Measurements from ENCODE around the gene BARHL1.
"Not testable (repeated sequence)": the region's sequence is repeated elsewhere in the genome, so short reads cannot be mapped to it uniquely, and the experiment has no call there.

BARHL1 gene

DNA sequence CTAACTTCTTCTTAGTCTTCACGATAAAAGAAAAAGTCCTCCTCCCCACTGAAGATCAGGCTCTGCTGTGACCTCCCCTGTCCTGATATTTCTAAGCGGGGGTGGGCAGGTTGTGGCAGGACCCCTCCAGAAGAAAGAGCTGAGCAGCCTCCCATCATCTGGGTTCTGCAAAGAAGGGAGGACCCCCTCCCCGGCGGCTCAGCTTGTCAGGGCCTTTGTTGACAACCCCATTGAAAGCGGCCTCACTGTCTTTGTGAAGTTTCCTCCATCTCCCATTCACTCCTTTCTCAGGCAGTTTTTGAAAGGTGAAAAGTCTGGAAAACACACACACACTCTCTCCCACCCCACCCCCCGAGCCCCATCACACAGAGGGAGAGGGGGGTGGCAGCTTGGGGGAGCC lies 26.2 kb upstream of the BARHL1 start:
- DNase-seq (ENCODE audit: low read depth in 2 of 2), result no peak

DNA sequence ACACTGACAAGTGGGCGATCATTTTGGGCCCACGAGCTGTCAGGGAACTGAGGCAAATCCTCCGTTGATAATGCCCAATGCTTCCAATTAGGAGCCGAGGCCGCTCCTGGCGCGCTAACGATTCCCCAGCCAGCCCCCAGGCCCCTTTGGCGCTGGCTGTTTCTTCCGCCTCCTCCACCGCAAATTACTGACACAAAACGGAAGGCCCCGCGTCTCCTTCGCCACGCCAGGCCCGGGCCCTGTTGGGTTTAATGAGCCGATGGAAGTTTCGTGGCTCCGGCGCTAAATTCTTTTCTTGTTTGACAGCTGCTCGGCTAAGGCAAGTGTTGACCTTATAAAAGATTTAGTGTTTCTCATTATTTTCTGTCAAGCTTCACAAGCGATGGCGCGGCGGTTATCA lies 25.7 kb upstream of the BARHL1 start:
- DNase-seq (ENCODE audit: low read depth in 2 of 2), result no peak

DNA sequence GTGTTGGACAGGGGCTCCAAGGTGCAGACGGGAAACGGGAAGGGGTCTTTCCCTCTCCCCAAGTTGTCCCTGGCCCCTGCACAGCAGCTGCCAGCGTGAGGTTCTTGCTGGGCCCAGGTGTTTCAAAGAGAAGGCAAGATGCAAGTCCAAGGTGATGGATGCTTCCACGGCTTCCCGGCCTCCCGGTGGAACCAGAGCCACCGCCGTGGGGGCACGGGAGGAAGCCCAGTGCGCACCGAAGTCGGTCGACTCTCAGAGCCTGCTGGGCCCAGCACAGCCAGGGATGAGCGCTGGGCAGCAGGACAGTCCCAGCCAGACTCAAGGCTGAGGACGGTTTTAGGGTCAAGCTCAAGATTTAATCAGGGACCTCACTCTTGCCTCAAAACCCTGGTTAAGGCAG lies 25.2 kb upstream of the BARHL1 start:
- no peak for DNase-seq (ENCODE audit: low read depth in 2 of 2)

DNA sequence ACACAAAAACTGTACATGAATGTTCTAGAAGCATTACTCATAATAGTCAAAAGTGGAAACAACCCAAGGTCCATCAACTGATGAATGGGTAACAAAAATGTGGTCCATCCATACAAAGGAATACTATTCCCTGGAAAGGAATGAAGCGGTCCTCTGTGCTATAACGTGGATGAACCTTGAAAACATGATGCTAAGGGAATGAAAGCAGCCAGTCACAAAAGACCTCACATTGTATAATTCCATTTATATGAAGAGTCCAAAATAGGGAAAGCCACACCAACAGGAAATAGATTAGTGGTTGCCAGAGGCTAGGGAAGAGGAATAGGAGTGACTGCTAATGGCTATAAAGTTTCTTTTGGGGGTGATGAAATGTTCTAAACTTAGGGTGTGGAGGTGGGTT lies 22.7 kb upstream of the BARHL1 start:
- no peak for DNase-seq (ENCODE audit: low read depth in 2 of 2)

DNA sequence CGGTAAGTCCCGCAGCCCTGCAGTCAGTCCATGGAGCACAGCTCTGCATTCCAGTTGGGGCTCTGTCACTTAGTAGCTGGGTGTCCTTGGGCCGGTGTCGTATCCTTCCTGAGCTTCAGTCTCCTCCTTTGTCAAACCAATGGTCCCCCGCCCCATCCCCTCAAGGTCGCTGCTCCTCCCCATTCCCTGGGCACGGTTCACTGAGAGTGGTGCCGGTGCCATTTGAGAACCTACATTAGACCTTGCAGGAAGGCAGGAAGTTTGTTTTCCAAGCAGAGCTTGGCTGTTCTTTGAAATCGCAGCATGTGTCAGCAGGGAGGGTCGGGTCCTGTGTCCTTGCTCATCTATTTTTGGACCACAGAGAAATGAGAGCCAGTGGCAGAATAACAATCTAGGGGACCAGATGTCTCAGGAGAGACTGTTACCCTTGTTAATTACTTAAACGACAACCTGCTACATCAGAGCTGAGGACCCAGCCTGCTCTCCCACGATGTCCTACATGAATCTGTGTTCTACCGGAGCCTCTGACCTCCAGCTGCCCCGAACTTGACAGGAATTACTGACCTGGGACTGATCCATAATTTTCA lies 21.7 kb upstream of the BARHL1 start:
- DNase-seq (ENCODE audit: low read depth in 2 of 2), result no peak

DNA sequence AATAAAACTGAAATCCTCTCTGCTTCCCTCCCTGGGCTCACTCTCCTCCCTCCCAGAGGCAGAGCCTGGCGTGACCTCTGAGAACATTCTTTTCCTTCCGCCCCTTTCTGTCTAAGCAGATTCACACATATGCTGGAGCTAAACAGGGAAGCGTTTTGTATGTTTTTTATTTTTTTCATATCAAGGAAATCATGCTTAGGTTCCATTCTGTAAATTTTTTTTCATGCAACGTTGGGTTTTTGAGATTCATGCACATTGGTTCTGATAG lies 20.2 kb upstream of the BARHL1 start:
- DNase-seq (ENCODE audit: low read depth in 2 of 2), result no peak

DNA sequence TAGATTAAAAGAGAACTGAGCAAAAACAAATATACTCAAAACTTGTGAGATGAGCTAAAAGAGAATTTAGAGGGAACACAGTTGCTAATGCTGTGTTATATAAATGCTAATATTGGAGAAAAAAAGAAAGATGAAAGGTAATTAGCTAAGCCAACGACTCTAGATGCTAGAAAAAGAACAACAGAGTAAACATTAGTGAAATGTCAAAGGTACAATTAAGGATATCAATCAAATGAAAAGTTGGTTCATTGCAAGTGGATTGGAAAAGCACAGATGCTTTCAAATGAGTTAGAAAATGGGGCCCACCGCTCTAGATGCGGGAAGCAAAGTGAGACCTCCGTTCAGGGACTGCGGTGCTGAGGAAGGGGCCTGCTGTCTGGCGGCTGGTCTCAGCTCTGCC lies 17.9 kb upstream of the BARHL1 start:
- no peak for DNase-seq (ENCODE audit: low read depth in 2 of 2)

DNA sequence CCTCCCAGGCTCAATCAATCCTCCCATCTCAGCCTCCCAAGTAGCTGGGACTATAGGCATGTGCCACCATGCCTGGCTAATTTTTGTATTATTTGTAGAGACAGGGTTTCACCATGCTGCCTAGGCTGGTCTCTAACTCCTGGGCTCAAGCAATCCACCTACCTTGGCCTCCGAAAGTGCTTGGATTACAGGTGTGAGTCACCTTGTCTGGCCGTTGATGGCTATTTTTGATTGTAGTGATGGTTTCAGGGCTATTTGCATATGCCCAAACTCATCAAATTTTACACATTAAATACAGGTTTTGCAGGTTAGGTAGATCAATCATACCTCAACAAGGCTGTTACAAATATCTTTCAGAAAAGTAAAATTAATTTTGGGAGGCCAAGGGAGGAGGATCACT lies 13.6 kb upstream of the BARHL1 start:
- DNase-seq (ENCODE audit: low read depth in 2 of 2), result not testable (repeated sequence)

DNA sequence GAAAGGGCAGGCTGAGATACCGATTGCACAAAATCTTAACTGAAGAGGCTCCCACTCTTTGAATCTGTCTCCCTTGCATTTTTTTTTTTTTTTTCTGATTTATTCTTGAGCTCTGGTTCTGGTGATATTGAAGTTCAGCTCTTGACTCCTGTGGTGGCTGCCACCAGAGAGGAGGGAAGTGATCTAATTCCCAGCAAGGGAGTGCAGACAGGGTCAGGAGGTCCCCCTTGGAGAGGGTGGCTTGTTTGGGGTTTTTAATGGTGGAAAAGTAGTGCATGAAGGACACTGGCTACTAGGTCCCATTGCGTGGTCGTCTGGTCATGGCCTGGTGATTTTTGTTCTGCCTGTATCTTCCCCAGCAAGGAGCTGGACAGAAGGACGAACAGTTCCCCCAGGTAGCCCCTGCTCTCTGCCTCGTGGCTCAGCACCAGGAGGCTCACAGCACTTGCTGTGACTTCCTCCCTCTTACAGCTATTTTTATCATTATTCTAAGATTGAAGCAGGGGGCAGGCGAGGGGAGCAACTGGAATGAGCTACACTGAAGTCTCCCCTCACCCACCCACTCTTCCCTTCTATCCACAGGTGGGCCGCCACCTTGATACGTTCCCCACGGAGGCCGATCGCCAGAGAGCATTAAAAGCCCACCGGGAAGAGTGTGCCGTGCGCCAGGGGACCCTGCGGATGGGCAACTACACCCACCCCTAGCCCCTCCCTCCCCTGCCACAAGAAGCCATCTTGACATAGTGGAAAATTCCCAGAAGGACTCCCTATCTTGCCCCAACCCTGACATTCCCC lies 10.4 kb upstream of the BARHL1 start:
- no peak for DNase-seq (ENCODE audit: low read depth in 2 of 2)

DNA sequence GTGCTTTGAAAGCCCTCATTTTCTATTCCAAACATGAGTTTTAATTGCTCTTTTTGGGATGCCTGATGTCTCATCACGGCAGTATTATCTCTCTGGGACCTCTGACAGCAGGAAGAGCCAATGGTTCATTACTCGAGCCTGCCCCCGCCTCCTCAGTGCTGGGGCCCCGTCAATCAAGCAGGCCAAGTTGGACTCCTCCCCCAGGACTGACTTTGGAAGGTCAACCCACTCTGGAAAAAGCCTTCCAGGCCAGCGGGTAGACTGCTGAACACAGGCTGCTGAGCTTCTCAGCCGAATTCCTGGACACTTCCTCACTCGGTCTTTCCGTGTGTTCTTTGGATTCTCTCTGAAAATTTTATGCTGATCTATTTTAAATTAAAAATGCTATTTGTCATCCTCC lies 9.5 kb upstream of the BARHL1 start:
- no peak for DNase-seq (ENCODE audit: low read depth in 2 of 2)

DNA sequence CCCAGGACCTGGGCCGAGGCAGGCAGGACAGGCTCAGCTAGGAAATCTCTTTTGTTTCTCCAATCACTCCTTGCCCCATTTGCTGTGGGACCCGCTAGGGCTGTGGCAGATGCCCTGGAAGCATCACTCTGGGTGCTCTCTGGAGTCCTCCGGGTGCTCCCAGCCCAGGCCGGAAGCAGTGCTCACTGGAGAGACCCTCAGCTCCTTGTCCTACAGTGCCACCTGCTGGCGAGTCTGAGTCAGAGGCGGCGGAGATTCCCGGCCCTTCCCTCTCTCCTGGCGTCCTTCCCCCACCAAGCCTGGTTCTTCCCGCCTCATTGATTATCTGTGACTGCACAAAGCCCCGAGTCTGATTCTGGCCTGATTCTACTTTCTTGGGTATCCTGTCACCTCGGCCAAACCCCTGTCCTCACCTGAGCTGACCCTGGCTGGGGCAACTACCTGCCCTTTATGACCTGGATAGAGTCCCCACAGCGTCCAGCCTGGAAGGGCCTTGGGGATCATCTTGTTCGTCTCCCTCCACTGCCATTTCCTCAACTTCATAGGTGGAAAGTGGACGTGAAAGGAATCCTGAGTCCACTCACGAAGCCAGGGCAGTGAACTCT lies 7.3 kb upstream of the BARHL1 start:
- DNase-seq (ENCODE audit: low read depth in 2 of 2), result no peak

DNA sequence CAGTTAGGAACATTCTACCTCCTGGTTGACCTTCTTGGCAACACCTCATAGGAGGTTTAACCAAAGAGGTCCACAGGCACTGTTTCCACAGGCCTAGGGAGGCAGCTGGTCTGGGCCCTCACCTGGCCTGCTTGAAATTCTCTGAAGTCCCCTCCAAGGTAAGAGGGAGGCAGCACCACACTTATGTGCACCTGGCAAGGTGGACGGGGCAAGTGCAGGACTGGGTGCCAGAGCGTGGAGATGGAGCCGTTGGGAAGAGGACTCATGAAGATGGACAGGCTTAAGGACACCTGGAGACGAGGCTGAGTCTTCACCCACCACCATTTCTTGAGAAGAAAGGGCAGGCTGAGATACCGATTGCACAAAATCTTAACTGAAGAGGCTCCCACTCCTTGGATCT lies 6.6 kb upstream of the BARHL1 start:
- DNase-seq (ENCODE audit: low read depth in 2 of 2), result no peak

DNA sequence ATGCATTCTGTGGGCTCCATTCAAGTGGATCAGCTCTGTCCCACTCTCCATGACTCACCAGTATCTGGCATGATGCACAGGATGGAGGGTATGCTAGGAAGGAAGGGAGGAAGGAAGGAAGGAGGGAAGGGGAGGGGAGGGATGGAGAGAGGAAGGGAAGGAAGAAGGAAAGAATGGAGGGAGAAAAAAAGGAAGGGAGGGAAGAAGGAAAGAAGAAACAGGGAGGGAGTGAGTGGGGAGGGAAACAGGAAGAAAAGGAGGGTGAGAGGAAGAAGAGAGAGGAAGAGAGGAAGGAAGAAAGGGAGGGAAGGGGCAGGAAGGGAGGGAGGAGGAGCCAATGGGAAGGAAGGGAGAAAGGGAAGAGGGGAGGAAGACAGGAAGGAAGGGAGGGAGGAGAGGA lies 5.3 kb upstream of the BARHL1 start:
- DNase-seq (ENCODE audit: low read depth in 2 of 2), result no peak

DNA sequence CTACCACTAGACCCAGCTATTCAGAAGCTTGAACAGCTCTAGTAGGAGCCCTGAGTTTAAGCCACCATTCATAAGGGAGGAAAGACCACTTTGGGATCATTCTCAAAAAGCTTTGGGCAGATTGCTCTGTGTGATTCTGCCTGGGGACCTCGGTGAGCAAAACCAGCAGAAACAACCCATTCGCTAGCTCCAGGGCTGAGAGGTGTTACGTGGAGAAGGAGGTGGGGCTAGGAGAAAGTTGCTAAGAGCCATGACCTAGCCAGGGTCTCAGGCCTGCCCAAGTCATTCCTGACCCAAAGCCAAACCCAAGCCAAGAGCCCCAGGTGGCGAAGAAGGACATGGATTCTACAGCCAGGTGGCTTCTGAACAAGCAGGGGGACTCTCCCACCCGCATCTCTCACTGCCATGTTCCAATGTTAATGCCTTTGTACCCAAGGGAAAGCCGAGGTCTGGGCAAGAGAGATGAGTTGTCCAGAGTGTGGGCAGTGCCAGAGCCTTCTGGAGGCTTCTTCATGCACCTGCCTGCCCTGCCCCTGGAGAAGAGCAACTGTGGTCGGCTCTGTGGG lies 4.0 kb upstream of the BARHL1 start:
- no peak for DNase-seq (ENCODE audit: low read depth in 2 of 2)

DNA sequence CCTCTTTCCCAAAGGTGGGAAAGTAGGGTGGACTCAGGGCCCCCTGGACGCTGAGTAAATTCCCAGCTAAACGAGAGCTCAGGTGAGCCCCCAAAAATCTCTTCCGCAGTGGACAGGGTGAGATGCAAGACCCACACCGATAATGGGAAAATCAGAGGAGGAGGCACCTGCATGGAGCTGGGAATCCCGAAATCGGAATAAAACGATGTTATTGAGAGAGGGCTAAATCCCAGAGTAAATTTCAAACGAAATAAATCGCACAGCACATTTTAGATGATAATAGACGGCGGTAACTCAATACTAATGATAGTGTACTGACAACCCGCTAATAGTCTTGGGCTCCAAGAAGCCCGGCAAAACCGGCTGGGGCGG lies 3.0 kb upstream of the BARHL1 start:
- DNase-seq (ENCODE audit: low read depth in 2 of 2), result no peak

DNA sequence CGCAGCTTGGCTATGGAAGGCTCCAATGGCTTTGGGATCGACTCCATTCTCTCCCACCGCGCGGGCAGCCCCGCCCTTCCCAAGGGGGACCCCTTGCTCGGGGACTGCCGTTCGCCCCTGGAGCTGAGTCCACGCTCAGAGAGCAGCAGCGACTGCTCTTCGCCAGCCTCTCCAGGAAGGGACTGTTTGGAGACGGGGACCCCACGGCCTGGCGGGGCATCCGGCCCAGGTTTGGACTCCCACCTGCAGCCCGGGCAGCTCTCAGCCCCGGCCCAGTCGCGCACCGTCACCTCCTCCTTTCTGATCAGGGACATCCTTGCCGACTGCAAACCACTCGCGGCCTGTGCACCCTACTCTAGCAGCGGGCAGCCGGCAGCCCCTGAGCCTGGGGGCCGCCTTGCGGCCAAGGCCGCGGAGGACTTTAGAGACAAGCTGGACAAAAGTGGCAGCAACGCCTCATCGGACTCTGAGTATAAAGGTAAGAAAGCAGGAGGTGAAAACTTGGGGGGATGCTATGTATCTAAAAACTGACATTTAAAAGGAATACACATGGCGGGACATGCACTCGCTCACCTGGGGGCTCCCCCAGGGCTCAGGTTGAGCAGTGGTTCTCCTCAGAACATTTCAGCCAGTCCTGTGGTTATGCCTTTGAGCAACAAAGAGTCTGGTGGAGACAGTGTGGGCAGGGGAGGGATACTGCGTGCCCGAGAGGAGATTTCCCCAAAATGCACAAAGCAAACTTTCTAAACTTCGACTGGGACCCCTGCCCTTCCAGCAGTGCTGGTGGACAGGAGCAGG lies 579 bp downstream of the BARHL1 start:
- no peak for DNase-seq (ENCODE audit: low read depth in 2 of 2)

DNA sequence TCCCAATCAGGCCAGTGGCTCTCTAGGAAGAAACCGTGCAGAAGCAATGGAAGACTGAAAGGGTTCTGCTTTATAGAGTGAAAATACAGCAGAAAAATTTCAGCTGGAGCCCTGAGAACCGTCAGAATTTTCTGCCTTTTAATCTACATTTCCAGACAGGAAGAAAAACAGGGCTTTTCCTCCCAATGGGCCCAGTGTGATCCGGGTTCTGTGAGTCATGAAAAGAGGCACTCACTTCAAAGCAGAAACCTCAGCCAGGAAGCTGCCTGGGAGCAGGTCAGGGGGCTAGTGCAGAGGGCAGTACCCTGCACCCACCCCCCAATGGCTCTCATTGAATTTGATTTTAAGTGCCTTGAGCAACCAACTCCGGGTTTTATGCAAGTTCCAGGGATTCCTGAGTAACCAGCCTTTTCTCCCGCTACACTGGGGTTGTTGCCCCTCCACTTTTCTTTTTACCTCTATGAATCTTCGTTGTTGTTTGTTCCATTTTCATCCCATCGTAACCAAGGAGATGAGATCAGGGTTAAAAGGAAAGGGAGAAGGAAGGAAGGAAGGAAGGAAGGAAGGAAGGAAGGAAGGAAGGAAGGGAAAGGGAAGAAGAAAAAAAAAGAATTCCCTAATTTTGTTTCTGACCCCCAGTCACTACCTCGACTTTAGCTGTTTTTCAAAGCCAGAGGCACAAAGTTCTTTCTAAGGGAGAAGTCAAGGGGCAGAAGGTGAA lies 1.3 kb downstream of the BARHL1 start:
- DNase-seq (ENCODE audit: low read depth in 2 of 2), result no peak

DNA sequence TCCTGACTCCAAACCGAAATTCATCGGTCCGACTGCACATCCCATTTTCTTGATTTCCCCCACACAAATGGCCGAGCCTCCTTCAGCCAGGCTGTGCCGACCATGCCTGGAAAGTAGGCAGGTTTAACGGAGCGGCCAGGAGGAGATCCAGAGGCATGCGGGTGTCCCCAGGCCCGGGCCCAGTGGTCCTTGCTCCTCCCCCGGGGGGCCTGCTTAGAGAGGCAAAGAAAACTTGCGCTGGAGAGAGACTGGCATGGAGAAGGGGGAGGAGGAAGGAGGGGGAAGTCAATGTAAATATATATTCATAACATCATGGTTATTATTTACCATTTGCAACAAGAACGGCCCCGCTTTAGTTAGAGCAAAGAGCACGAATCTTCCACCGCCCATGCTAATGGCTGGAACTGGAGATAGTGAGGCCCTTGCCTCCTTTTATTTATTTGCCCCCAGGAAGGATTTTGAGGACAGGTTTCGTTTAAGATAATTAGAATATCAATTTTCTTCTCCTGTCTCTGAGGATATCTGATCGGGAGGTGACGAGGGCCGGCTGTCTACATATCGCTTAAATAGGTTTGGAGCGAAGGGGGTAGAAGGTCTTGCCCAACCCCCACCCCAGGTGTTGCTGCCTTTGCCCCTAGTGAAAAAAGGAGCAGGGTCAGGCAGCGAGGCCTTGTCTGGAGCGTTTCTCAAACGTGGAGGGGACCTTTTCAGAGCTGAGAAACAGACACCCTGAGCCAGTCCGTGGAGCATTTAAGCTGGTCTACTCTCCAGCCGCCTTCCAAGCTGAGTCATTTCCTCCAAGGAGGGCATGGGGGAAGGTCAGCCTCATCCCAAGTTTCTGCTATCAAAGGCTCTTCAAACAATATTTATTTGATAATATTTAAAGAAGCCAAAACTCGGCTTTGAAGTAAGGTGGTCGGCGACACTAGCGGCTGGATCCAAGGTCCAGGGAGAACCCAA lies 2.5 kb downstream of the BARHL1 start:
- no peak for DNase-seq (ENCODE audit: low read depth in 2 of 2)

DNA sequence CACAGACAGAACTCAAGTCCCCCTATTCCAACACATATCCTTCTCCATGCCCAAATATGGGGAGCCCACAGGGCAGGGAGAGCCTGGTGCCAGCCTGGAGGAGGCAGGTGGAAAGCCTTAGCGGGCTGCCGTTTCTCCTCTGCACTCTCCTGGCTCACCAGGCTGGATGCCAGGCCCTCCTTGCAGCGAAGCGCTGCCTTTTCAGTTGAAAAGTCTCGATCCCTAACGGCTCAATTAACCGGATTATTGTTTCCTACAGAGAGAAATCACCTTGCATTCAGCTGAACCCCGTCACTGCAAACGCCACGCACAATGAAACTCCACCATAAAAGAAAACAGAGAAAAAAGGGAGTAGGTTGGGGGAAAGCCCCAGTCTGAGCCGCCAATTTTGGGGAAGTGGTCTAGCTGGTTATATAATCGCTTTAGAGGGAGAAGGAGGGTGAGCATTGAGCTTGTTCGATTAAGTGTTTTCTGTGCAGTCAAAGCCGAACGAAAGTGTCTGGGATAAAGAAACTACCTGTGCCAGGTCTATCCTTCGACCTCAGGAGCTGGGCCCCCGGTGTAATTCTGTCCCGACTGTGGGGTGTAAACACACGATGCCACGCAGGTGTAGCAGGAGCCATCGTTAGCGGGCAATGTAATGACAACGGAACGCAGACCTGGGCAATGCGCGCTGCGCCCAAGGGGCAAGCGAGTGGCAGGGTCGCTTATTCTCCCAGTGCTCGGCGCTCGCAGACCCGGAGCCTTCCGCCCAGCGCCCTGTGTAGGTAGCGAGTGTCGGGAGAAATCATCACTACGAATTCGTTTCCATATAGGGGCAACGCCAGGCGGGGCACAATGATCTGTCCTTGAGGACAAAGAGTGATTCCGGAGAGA lies 3.8 kb downstream of the BARHL1 start:
- no peak for DNase-seq (ENCODE audit: low read depth in 2 of 2)
